Mucosa of descending colon (tissue), 3 donors: Measurements from ENCODE around the gene KSR2. TPM values are rescaled to one million over a fixed set of nuclear protein-coding genes. Genes with fewer than 3 reads are reported as not detected.

Source experiments
- ATAC-seq: fragments of 200-7000 bp; cut with Tn5 transposase; one replicate; pipeline ENCODE4 v1.9.1; 2020; ENCODE audit warnings: mild to moderate bottlenecking, moderate library complexity
- DNase-seq, 3 donors: peaks; one replicate each; pipeline ENCODE4 v3.0.0-alpha.2; 2020
- H3K36me3 ChIP-seq: fragments of 200-600 bp; one replicate; pipeline ENCODE4 v1.8.0; 2021; ENCODE audit warnings: low read depth, mild to moderate bottlenecking
- H3K4me1 ChIP-seq: fragments of 200-600 bp; one replicate; pipeline ENCODE4 v1.8.0; 2021; ENCODE audit warnings: low read depth, mild to moderate bottlenecking
- H3K4me3 ChIP-seq: fragments of 200-600 bp; one replicate; pipeline ENCODE4 v1.8.0; 2021; ENCODE audit warnings: mild to moderate bottlenecking
- H3K9me3 ChIP-seq: fragments of 200-600 bp; one replicate; pipeline ENCODE4 v1.8.0; 2021; ENCODE audit warnings: mild to moderate bottlenecking
- CTCF ChIP-seq: fragments of 200-600 bp; IDR thresholded peaks from one replicate; pipeline ENCODE4 v1.8.0; 2022; ENCODE audit warnings: antibody characterized with exemption, mild to moderate bottlenecking
- intact Hi-C, 2 donors: fragments of 100-400 bp; cut with DNase I in 1 of 2; cut with micrococcal nuclease in 1 of 2; formaldehyde crosslinking; loops; one replicate each; pipeline versions ENCODE4 v1.11.0 to v1.11.1; 2022; cut with DNase I, micrococcal nuclease
- total RNA-seq, 3 donors: library from RNA; stranded (reverse); fragmentation: NEBNext Ultra II Directional in 2 of 3; extraction: Animal tissue kit (Norgen Biotek cat#: 25700) in 2 of 3; gene quantifications; one replicate each; pipeline versions ENCODE4 v1.2.1 to v1.2.4, GENCODE V29; 2021 to 2023
- donor health status: DM: no; HTN: no; CAD: no; lungs with moderate emphysema.
- donor health status: DM: no; HTN: no; CAD: no.
- donor health status: DM: no; HTN: yes; CAD: no.

The KSR2 gene
- total RNA-seq, 3 donors from 2014 or later, result 1.4 to 2.8 (median 2.5) TPM

GRCh38 chr12:117599849-117600248, 368.9 kb downstream of the KSR2 start:
- H3K9me3 ChIP-seq, result no peaks in the 10 kb centered on the region
- no peaks in the 10 kb centered on the region for H3K4me1 ChIP-seq
- intact Hi-C loops, result loop anchor here in 1 of 2 donors (10.0 kb wide), 2 partner anchors 235 kb away; partner anchors contain the start of gene NOS1
- no peak overlapping the region for H3K4me3 ChIP-seq
- no peaks in the 10 kb centered on the region for H3K36me3 ChIP-seq
- TF ChIP-seq CTCF, result no peak
- DNase-seq (no peak), ATAC-seq (no peak)

- ATAC-seq, result no peak
- intact Hi-C loops, result loop anchor here in 1 of 2 donors (10.0 kb wide), 2 partner anchors 232 to 238 kb away; partner anchors contain the start of gene NOS1
- H3K4me3 ChIP-seq, result no peak overlapping the region
- DNase-seq, result no peak
- TF ChIP-seq CTCF, result no peak
- no peaks in the 10 kb centered on the region for H3K4me1 ChIP-seq
- no peaks in the 10 kb centered on the region for H3K9me3 ChIP-seq
- H3K36me3 ChIP-seq, result no peaks in the 10 kb centered on the region
Observed at GRCh38 chr12:117596968-117597367, 371.8 kb downstream of the KSR2 start.

GRCh38 chr12:117595751-117596150, 373.0 kb downstream of the KSR2 start:
- no peaks in the 10 kb centered on the region for H3K4me1 ChIP-seq
- H3K4me3 ChIP-seq, result no peak overlapping the region
- ATAC-seq (no peak), DNase-seq (no peak)
- H3K36me3 ChIP-seq, result no peaks in the 10 kb centered on the region
- no peak for TF ChIP-seq CTCF
- no peaks in the 10 kb centered on the region for H3K9me3 ChIP-seq
- intact Hi-C loops, result loop anchor here in 1 of 2 donors (10.0 kb wide), 2 partner anchors 231 to 239 kb away; partner anchors contain the start of gene NOS1

- DNase-seq (no peak), ATAC-seq (no peak)
- intact Hi-C loops, result loop anchor here in 1 of 2 donors (10.0 kb wide), 2 partner anchors 230 to 240 kb away; partner anchors contain the start of gene NOS1
- no peaks in the 10 kb centered on the region for H3K9me3 ChIP-seq
- H3K4me1 ChIP-seq, result no peaks in the 10 kb centered on the region
- no peak for TF ChIP-seq CTCF
- no peaks in the 10 kb centered on the region for H3K36me3 ChIP-seq
- H3K4me3 ChIP-seq, result no peak overlapping the region
Observed at GRCh38 chr12:117594481-117594880, 374.3 kb downstream of the KSR2 start.

GRCh38 chr12:117593815-117594400, 374.9 kb downstream of the KSR2 start:
- no peak for TF ChIP-seq CTCF
- Histone ChIP-seq H3K4me3 (no peak overlapping the region), H3K9me3 (no peaks in the 10 kb centered on the region), H3K4me1 (no peaks in the 10 kb centered on the region), H3K36me3 (no peaks in the 10 kb centered on the region)
- no peak for ATAC-seq
- intact Hi-C loops, result loop anchor here in 1 of 2 donors (10.0 kb wide), 2 partner anchors 229 to 241 kb away; partner anchors contain the start of gene NOS1
- no peak for DNase-seq
